H9 (cell line): Measurements from ENCODE around the gene GFY. TPM values are rescaled to one million over a fixed set of nuclear protein-coding genes. Genes with fewer than 3 reads are reported as not detected.

ENCODE experiments used
- DNase-seq: peaks from one replicate; pipeline ENCODE4 v3.0.0-alpha.2; 2017
- H2AFZ ChIP-seq: one replicate; pipeline ENCODE4 v1.6.1; 2013; ENCODE audit warnings: mild to moderate bottlenecking, low read length, control low read depth, moderate library complexity
- H2AK5ac ChIP-seq: 2 replicates; pipeline ENCODE4 v1.6.1; 2013; ENCODE audit warnings: low read length, control low read depth, mixed read lengths; ENCODE audit not compliant: insufficient read length
- H2BK120ac ChIP-seq: one replicate; pipeline ENCODE4 v1.6.1; 2013; ENCODE audit warnings: low read depth, mild to moderate bottlenecking, low read length, control low read depth, inconsistent platforms; ENCODE audit not compliant: poor library complexity, severe bottlenecking
- H2BK12ac ChIP-seq: 2 replicates; pipeline ENCODE4 v1.6.1; 2013; ENCODE audit warnings: low read length, control low read depth, mixed read lengths, low read depth; ENCODE audit not compliant: insufficient read length
- H2BK15ac ChIP-seq: 2 replicates; pipeline ENCODE4 v1.6.1; 2013; ENCODE audit warnings: low read depth, low read length, control low read depth
- H2BK20ac ChIP-seq: one replicate; pipeline ENCODE4 v1.6.1; 2013; ENCODE audit warnings: low read depth, mild to moderate bottlenecking, low read length, control low read depth, inconsistent platforms; ENCODE audit not compliant: poor library complexity, severe bottlenecking
- H2BK5ac ChIP-seq: 2 replicates; pipeline ENCODE4 v1.6.1; 2013; ENCODE audit warnings: low read length, control low read depth, mixed read lengths; ENCODE audit not compliant: insufficient read length
- H3K14ac ChIP-seq: 2 replicates; pipeline ENCODE4 v1.6.1; 2013; ENCODE audit warnings: low read length, control low read depth; ENCODE audit not compliant: insufficient read depth
- H3K18ac ChIP-seq: 2 replicates; pipeline ENCODE4 v1.6.1; 2013; ENCODE audit warnings: low read depth, mild to moderate bottlenecking, mixed read lengths, low read length, control low read depth; ENCODE audit not compliant: insufficient read length
- H3K23ac ChIP-seq: 2 replicates; pipeline ENCODE4 v1.6.1; 2013; ENCODE audit warnings: low read length, control low read depth, mixed read lengths, low read depth; ENCODE audit not compliant: insufficient read length
- H3K23me2 ChIP-seq: 2 replicates; pipeline ENCODE4 v1.6.1; 2013; ENCODE audit warnings: low read depth, mild to moderate bottlenecking, mixed read lengths, low read length, control low read depth; ENCODE audit not compliant: insufficient read length, poor library complexity, severe bottlenecking
- H3K27ac ChIP-seq: 2 replicates; pipeline ENCODE4 v1.5.1; 2013; ENCODE audit warnings: low read length, control low read depth, mixed read lengths, low read depth; ENCODE audit not compliant: insufficient read length
- H3K27me3 ChIP-seq: 2 replicates; pipeline ENCODE4 v1.6.1; 2013; ENCODE audit warnings: low read length, control low read depth, inconsistent platforms; ENCODE audit not compliant: insufficient read depth
- H3K4ac ChIP-seq: 2 replicates; pipeline ENCODE4 v1.6.1; 2013; ENCODE audit warnings: low read depth, mild to moderate bottlenecking, control low read depth, inconsistent platforms, low read length, moderate library complexity
- H3K4me1 ChIP-seq: 2 replicates; pipeline ENCODE4 v1.6.1; 2013; ENCODE audit warnings: low read length, control low read depth, inconsistent platforms; ENCODE audit not compliant: insufficient read depth
- H3K4me2 ChIP-seq: 2 replicates; pipeline ENCODE4 v1.6.1; 2013; ENCODE audit warnings: low read length, control low read depth, mixed read lengths; ENCODE audit not compliant: insufficient read length, insufficient read depth
- H3K56ac ChIP-seq: 2 replicates; pipeline ENCODE4 v1.6.1; 2013; ENCODE audit warnings: low read depth, mild to moderate bottlenecking, mixed read lengths, low read length, control low read depth; ENCODE audit not compliant: insufficient read length
- H3K79me1 ChIP-seq: 2 replicates; pipeline ENCODE4 v1.6.1; 2013; ENCODE audit warnings: low read depth, mild to moderate bottlenecking, moderate library complexity, low read length, control low read depth, inconsistent platforms; ENCODE audit not compliant: insufficient read depth, poor library complexity, severe bottlenecking
- H3K79me2 ChIP-seq: 2 replicates; pipeline ENCODE4 v1.6.1; 2013; ENCODE audit warnings: low read length, control low read depth, inconsistent platforms; ENCODE audit not compliant: insufficient read depth
- H3K9ac ChIP-seq: 2 replicates; pipeline ENCODE4 v1.6.1; 2013; ENCODE audit warnings: low read length, control low read depth, mixed read lengths; ENCODE audit not compliant: insufficient read length; ENCODE audit errors: extremely low read depth
- H3K9me3 ChIP-seq: one replicate; pipeline ENCODE4 v1.6.1; 2013; ENCODE audit warnings: low read depth, low read length, inconsistent platforms; ENCODE audit not compliant: control insufficient read depth
- H3T11ph ChIP-seq: one replicate; pipeline ENCODE4 v1.6.1; 2013; ENCODE audit warnings: mild to moderate bottlenecking, low read length, control low read depth, inconsistent platforms
- H4K20me1 ChIP-seq: one replicate; pipeline ENCODE4 v1.6.1; 2013; ENCODE audit not compliant: control insufficient read depth, insufficient read length, insufficient read depth
- H4K5ac ChIP-seq: 2 replicates; pipeline ENCODE4 v1.6.1; 2013; ENCODE audit warnings: low read depth, mild to moderate bottlenecking, mixed read lengths, low read length, control low read depth; ENCODE audit not compliant: insufficient read length
- H4K8ac ChIP-seq: replicated peaks from 2 replicates; pipeline ENCODE4 v1.6.1; 2013; ENCODE audit warnings: low read length, control low read depth, mixed read lengths, low read depth; ENCODE audit not compliant: insufficient read length
- H4K91ac ChIP-seq: 2 replicates; pipeline ENCODE4 v1.6.1; 2013; ENCODE audit warnings: low read depth, mild to moderate bottlenecking, moderate library complexity, mixed read lengths, low read length, control low read depth; ENCODE audit not compliant: insufficient read length
- H3K27ac Mint-ChIP-seq, 3 experiments: 2 replicates in 2 of 3; 3 replicates in 1 of 3; pipeline ENCODE4 v1.8.0; 2020 to 2021; ENCODE audit warnings: mixed read lengths in 3 of 3, mild to moderate bottlenecking in 1 of 3, moderate library complexity in 1 of 3
- H3K27me3 Mint-ChIP-seq: 2 replicates; pipeline ENCODE4 v1.8.0; 2021; ENCODE audit warnings: low read depth, mild to moderate bottlenecking, moderate library complexity, mixed read lengths
- H3K36me3 Mint-ChIP-seq, 3 experiments: 2 replicates in 2 of 3; 3 replicates in 1 of 3; pipeline ENCODE4 v1.8.0; 2020 to 2021; ENCODE audit warnings: low read depth in 3 of 3, mixed read lengths in 3 of 3; ENCODE audit not compliant: insufficient read depth in 1 of 3
- H3K4me1 Mint-ChIP-seq, 2 experiments: 2 replicates each; pipeline ENCODE4 v1.8.0; 2020; ENCODE audit warnings: mixed read lengths in 2 of 2
- H3K4me3 Mint-ChIP-seq, 2 experiments: 2 replicates in 1 of 2; 3 replicates in 1 of 2; pipeline ENCODE4 v1.8.0; 2020 to 2021; ENCODE audit warnings: mild to moderate bottlenecking in 2 of 2, mixed read lengths in 2 of 2, moderate library complexity in 1 of 2
- H3K9me3 Mint-ChIP-seq, 2 experiments: 2 replicates in 1 of 2; 3 replicates in 1 of 2; pipeline ENCODE4 v1.8.0; 2020; ENCODE audit warnings: mild to moderate bottlenecking in 2 of 2, mixed read lengths in 2 of 2, moderate library complexity in 1 of 2
- CTCF ChIP-seq: fragments of 200-600 bp; sonication (generic); conservative IDR thresholded peaks from 3 replicates; pipeline ENCODE4 v1.8.0; 2021; ENCODE audit warnings: antibody characterized with exemption, mild to moderate bottlenecking
- WGBS: extraction: QIAGEN DNeasy Blood & Tissue Kit; methylation state at CpG from one replicate; pipeline ENCODE4 v1.1.7; 2013; ENCODE audit warnings: missing lambda C conversion rate, low lambda C conversion rate, mixed read lengths; ENCODE audit not compliant: insufficient read length; ENCODE audit errors: extremely low coverage; 5-methylcytosine and 5-hydroxymethylcytosine counted together
- total RNA-seq: library from RNA; stranded (reverse); gene quantifications from 2 replicates; pipeline ENCODE4 v1.2.1, GENCODE V29; 2021

Gene GFY
- total RNA-seq, 1 experiment from 2014 or later: 1.3 TPM

GRCh38 chr19:49409441-49410029 is 15.7 kb upstream of the GFY start:
- Histone ChIP-seq H2BK5ac (no peak overlapping the region), H3K4me1 (peaks cover 3% of the 10 kb centered on the region; the same call in 1 of the 2 replicates), H3K9ac (no peak overlapping the region), H3K27ac (no peak overlapping the region), H3K14ac (no peak overlapping the region), H3K56ac (no peak overlapping the region), H3K18ac (peak overlapping the region; percentile 14), H4K20me1 (no peaks in the 10 kb centered on the region), H3K27me3 (no peaks in the 10 kb centered on the region), H2BK12ac (no peak overlapping the region), H2BK15ac (no peak overlapping the region), H2BK20ac (no peak overlapping the region), H4K5ac (no peak overlapping the region), H4K8ac (no peak overlapping the region), H4K91ac (no peak overlapping the region), H2BK120ac (no peak overlapping the region), H3K4me2 (no peak overlapping the region), H3K79me1 (no peaks in the 10 kb centered on the region), H3T11ph (no peak overlapping the region), H2AFZ (no peak overlapping the region), H3K79me2 (no peaks in the 10 kb centered on the region), H3K9me3 (no peaks in the 10 kb centered on the region), H3K4ac (no peak overlapping the region), H3K23ac (no peak overlapping the region), H2AK5ac (no peak overlapping the region), H3K23me2 (no peaks in the 10 kb centered on the region)
- Mint-ChIP-seq H3K27me3 (peaks cover 11% of the 10 kb centered on the region), H3K27ac (peak overlapping the region in 1 of 3 experiments; percentile 70; a peak in 2 of 7 replicates), H3K36me3 (no peaks in the 10 kb centered on the region; a peak in 1 of 7 replicates), H3K4me3 (peak overlapping the region in 1 of 2 experiments; percentile 25; a peak in 1 of 5 replicates), H3K4me1 (peaks cover 33 to 35% of the 10 kb centered on the region in 2 experiments), H3K9me3 (no peaks in the 10 kb centered on the region)
- WGBS: no CpG with 5 or more reads among the region's 5 CpGs
- no peak for DNase-seq
- TF ChIP-seq CTCF: no peak
